ENCODE results near the gene CLPTM1.
"Not testable (repeated sequence)": the region's sequence is repeated elsewhere in the genome, so short reads cannot be mapped to it uniquely, and the experiment has no call there.

The CLPTM1 gene

GRCh38 chr19:44942067-44942571, 13.1 kb upstream of the CLPTM1 start, which contains the start of gene APOC4:
APOC4 (plus strand) TSS chr19:44942237; CDS start chr19:44942278, 41 bp downstream.
- no peak for DNase-seq (ENCODE audit: low read depth in 2 of 2)

- no peak for DNase-seq (ENCODE audit: low read depth in 2 of 2)
Measured at GRCh38 chr19:44943801-44944249, 11.4 kb upstream of the CLPTM1 start.

GRCh38 chr19:44947041-44947581, 8.1 kb upstream of the CLPTM1 start:
- no peak for DNase-seq (ENCODE audit: low read depth in 2 of 2)

- DNase-seq (ENCODE audit: low read depth in 2 of 2) = no peak
Measured at GRCh38 chr19:44948237-44948636, 6.9 kb upstream of the CLPTM1 start.

GRCh38 chr19:44948763-44949374, 6.3 kb upstream of the CLPTM1 start:
- no peak for DNase-seq (ENCODE audit: low read depth in 2 of 2)

GRCh38 chr19:44949550-44949949, 5.6 kb upstream of the CLPTM1 start:
- DNase-seq (ENCODE audit: low read depth in 2 of 2) = no peak

- peak; percentile 33 to 48 for DNase-seq (ENCODE audit: low read depth in 2 of 2)
Measured at GRCh38 chr19:44951179-44952159, 3.7 kb upstream of the CLPTM1 start.

- DNase-seq (ENCODE audit: low read depth in 2 of 2) = no peak
Measured at GRCh38 chr19:44954278-44954648, 917 bp upstream of the CLPTM1 start.

GRCh38 chr19:44955505-44956439, 592 bp downstream of the CLPTM1 start:
- DNase-seq (ENCODE audit: low read depth in 2 of 2) = peak in 1 of 2 donors; percentile 6

GRCh38 chr19:44957526-44957925, 2.3 kb downstream of the CLPTM1 start:
- no peak for DNase-seq (ENCODE audit: low read depth in 2 of 2)

- DNase-seq (ENCODE audit: low read depth in 2 of 2) = no peak
Measured at GRCh38 chr19:44958090-44958489, 2.9 kb downstream of the CLPTM1 start.

- DNase-seq (ENCODE audit: low read depth in 2 of 2) = no peak
Measured at GRCh38 chr19:44959691-44960090, 4.5 kb downstream of the CLPTM1 start.

GRCh38 chr19:44960906-44961728, 5.9 kb downstream of the CLPTM1 start:
- no peak for DNase-seq (ENCODE audit: low read depth in 2 of 2)

GRCh38 chr19:44961821-44962220, 6.6 kb downstream of the CLPTM1 start:
- no peak for DNase-seq (ENCODE audit: low read depth in 2 of 2)

GRCh38 chr19:44968118-44968517, 12.9 kb downstream of the CLPTM1 start:
- DNase-seq (ENCODE audit: low read depth in 2 of 2) = no peak

GRCh38 chr19:44968670-44969069, 13.5 kb downstream of the CLPTM1 start:
- DNase-seq (ENCODE audit: low read depth in 2 of 2) = no peak

- no peak for DNase-seq (ENCODE audit: low read depth in 2 of 2)
Measured at GRCh38 chr19:44969437-44969836, 14.3 kb downstream of the CLPTM1 start.

GRCh38 chr19:44971451-44971850, 16.3 kb downstream of the CLPTM1 start:
- not testable (repeated sequence) for DNase-seq (ENCODE audit: low read depth in 2 of 2)

- DNase-seq (ENCODE audit: low read depth in 2 of 2) = no peak
Measured at GRCh38 chr19:44972802-44973201, 17.6 kb downstream of the CLPTM1 start.

GRCh38 chr19:44973982-44974735, 19.0 kb downstream of the CLPTM1 start:
- DNase-seq (ENCODE audit: low read depth in 2 of 2) = no peak
